G401.6 (cell line): ENCODE measurements around the gene BST1.

Experiments
- FAIRE-seq: peaks from 2 replicates; lab custom pipeline; 2012; peaks lifted over from hg19 to GRCh38; lab: Jason Lieb, UNC

The BST1 gene

GRCh38 chr4:15779809-15780208 is 76.9 kb downstream of the BST1 start:
- FAIRE-seq, result no peak

GRCh38 chr4:15781427-15782095 is 78.7 kb downstream of the BST1 start:
- no peak for FAIRE-seq
